Iris pigment epithelial cell (primary cell): ENCODE measurements around the gene CADPS2.
"Not testable (repeated sequence)": the region's sequence is repeated elsewhere in the genome, so short reads cannot be mapped to it uniquely, and the experiment has no call there.

ENCODE experiments used
- DNase-seq: peaks from one replicate; pipeline ENCODE4 v3.0.0-alpha.2; 2011; ENCODE audit warnings: low read depth

CADPS2 gene

GRCh38 chr7:122674502-122674901 lies 211.8 kb downstream of the CADPS2 start:
- peak; percentile 83 for DNase-seq

GRCh38 chr7:122673951-122674350 lies 212.3 kb downstream of the CADPS2 start:
- DNase-seq = no peak

- no peak for DNase-seq
Observed at GRCh38 chr7:122672536-122672935, 213.7 kb downstream of the CADPS2 start.

- DNase-seq = no peak
Observed at GRCh38 chr7:122663733-122664132, 222.5 kb downstream of the CADPS2 start.

- no peak for DNase-seq
Observed at GRCh38 chr7:122658856-122659255, 227.4 kb downstream of the CADPS2 start.

- DNase-seq = no peak
Observed at GRCh38 chr7:122653685-122654084, 232.6 kb downstream of the CADPS2 start.

GRCh38 chr7:122652876-122653275 lies 233.4 kb downstream of the CADPS2 start:
- no peak for DNase-seq

- DNase-seq = peak; percentile 51
Observed at GRCh38 chr7:122651451-122651850, 234.8 kb downstream of the CADPS2 start.

GRCh38 chr7:122643250-122643649 lies 243.0 kb downstream of the CADPS2 start:
- no peak for DNase-seq

GRCh38 chr7:122638459-122638858 lies 247.8 kb downstream of the CADPS2 start:
- no peak for DNase-seq

- DNase-seq = no peak
Observed at GRCh38 chr7:122637784-122638183, 248.5 kb downstream of the CADPS2 start.

- not testable (repeated sequence) for DNase-seq
Observed at GRCh38 chr7:122635481-122635880, 250.8 kb downstream of the CADPS2 start.

GRCh38 chr7:122633472-122633871 lies 252.8 kb downstream of the CADPS2 start:
- DNase-seq = no peak

GRCh38 chr7:122632238-122632637 lies 254.0 kb downstream of the CADPS2 start:
- no peak for DNase-seq

GRCh38 chr7:122629412-122629953 lies 256.8 kb downstream of the CADPS2 start:
- no peak for DNase-seq

GRCh38 chr7:122628651-122629411 lies 257.4 kb downstream of the CADPS2 start:
- no peak for DNase-seq

GRCh38 chr7:122626785-122627184 lies 259.5 kb downstream of the CADPS2 start:
- DNase-seq = no peak

- DNase-seq = no peak
Observed at GRCh38 chr7:122622682-122623081, 263.6 kb downstream of the CADPS2 start.

- no peak for DNase-seq
Observed at GRCh38 chr7:122619664-122620063, 266.6 kb downstream of the CADPS2 start.

GRCh38 chr7:122618585-122619189 lies 267.6 kb downstream of the CADPS2 start:
- no peak for DNase-seq

- DNase-seq = no peak
Observed at GRCh38 chr7:122616951-122617350, 269.3 kb downstream of the CADPS2 start.

- DNase-seq = no peak
Observed at GRCh38 chr7:122605929-122606328, 280.3 kb downstream of the CADPS2 start.

- DNase-seq = no peak
Observed at GRCh38 chr7:122604251-122604650, 282.0 kb downstream of the CADPS2 start.
